HG03039 (cell line): Measurements from ENCODE around the gene CPLX1.
"Not testable (repeated sequence)": the region's sequence is repeated elsewhere in the genome, so short reads cannot be mapped to it uniquely, and the experiment has no call there.

Experiments
- ATAC-seq: cut with Tn5 transposase; IDR thresholded peaks from one replicate; pipeline ENCODE4 v1.9.1; 2021; ENCODE audit warnings: mild to moderate bottlenecking, moderate library complexity; ENCODE audit not compliant: unreplicated experiment

Gene CPLX1

GRCh38 chr4:742096-742741, 83.7 kb downstream of the CPLX1 start:
- ATAC-seq = no peak

DNA sequence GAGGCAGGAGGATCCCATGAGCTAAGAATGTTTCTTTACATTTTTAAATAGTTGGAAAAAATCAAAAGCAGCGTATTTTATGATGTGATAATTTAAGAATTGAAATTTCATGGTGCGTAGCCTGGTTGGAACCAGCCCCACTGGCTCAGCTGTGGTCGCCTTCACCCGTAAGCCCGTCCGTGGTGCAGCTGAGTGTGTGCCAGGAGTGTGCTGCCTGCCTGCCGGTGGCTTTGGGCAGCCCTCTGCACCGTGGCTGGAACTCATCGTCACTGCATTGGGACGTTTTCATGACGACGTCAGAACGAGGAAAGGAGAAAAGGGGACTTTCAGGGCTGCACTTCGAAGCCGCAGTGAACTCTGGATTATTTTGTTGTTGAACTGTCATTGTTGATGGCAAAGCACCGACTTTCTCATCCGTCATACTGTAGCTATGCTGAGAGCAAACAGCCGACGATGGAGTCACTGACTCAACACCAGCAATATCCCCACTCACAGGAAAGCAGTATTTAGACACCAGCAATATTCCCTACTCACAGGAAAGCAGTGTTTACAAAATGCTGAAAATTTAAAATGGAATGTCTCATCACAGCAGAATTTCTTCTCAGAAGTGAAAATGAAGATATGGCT, 85.2 kb downstream of the CPLX1 start:
- no peak for ATAC-seq

GRCh38 chr4:740011-740410, 85.9 kb downstream of the CPLX1 start:
- no peak for ATAC-seq

GRCh38 chr4:739569-739968, 86.4 kb downstream of the CPLX1 start:
- ATAC-seq = no peak

DNA sequence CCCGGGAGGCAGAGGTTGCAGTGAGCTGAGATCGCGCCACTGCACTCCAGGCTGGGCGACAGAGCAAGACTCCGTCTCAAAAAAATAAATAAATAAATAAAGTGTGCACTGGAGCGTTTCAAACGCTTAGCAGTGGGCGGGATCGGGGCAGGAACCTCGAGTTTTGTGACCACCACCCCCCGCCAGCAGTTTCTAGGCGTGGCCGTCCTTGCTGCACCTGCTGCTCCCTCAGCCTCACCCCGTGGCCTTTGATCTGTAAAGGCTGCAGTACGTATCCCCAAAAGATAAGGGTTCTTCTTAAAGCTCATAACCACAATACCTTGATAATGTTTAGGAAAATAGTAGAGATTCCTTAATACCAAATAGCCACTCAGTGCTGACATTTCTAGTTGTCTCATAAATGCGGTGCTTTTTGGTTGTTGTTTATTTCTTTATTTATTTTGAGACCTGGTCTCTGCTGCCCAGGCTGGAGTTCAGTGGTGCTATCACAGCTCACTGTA, 87.1 kb downstream of the CPLX1 start:
- no peak for ATAC-seq

DNA sequence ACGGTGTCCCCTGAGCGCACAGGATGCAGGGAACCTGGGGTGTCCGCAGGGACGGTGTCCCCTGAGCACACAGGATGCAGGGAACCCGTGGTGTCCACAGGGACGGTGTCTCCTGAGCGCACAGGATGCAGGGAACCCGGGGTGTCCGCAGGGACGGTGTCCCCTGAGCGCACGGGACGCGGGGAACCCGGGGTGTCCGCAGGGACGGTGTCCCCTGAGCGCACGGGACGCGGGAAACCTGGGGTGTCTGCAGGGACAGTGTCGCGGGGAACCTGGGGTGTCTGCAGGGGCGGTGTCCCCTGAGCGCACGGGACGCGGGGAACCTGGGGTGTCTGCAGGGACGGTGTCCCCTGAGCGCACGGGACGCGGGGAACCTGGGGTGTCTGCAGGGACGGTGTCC, 89.4 kb downstream of the CPLX1 start:
- ATAC-seq = not testable (repeated sequence)

GRCh38 chr4:735583-735982, 90.3 kb downstream of the CPLX1 start:
- ATAC-seq = no peak
